Kidney epithelial cell (primary cell): Measurements from ENCODE around the gene NCOA5. TPM values are rescaled to one million over a fixed set of nuclear protein-coding genes. Genes with fewer than 3 reads are reported as not detected.

Experiments
- DNase-seq: peaks from one replicate; pipeline ENCODE4 v3.0.0-alpha.2; 2010; ENCODE audit warnings: low read depth
- H3K27me3 ChIP-seq: 2 replicates; pipeline ENCODE4 v1.6.0; 2011; ENCODE audit warnings: low read length; ENCODE audit not compliant: control insufficient read depth, insufficient read depth
- H3K36me3 ChIP-seq: 2 replicates; pipeline ENCODE4 v1.5.1; 2011; ENCODE audit warnings: low read length; ENCODE audit not compliant: control insufficient read depth, insufficient read depth
- H3K4me3 ChIP-seq: 2 replicates; pipeline ENCODE4 v1.5.1; 2011; ENCODE audit warnings: low read depth, mild to moderate bottlenecking, control low read depth, low read length
- CTCF ChIP-seq: IDR thresholded peaks from 2 replicates; pipeline ENCODE4 v1.5.1; 2011; ENCODE audit warnings: mild to moderate bottlenecking, moderate library complexity, low read length, control low read depth, inconsistent platforms; ENCODE audit not compliant: insufficient read depth, poor library complexity, severe bottlenecking
- total RNA-seq: library from RNA; depleted of rRNA; stranded (reverse); fragments of >200 nt; gene quantifications from 2 replicates; pipeline ENCODE4 v1.2.3, GENCODE V29; 2015

The NCOA5 gene
- total RNA-seq, 1 donor from 2014 or later: 31.4 TPM

GRCh38 chr20:46133886-46134654, 44.3 kb upstream of the NCOA5 start:
- H3K36me3 ChIP-seq: no peaks in the 10 kb centered on the region
- no peak for TF ChIP-seq CTCF
- H3K4me3 ChIP-seq: no peak overlapping the region
- peaks cover 32% of the 10 kb centered on the region for H3K27me3 ChIP-seq
- DNase-seq: no peak

- peak; percentile 92 for TF ChIP-seq CTCF
- no peak overlapping the region for H3K4me3 ChIP-seq
- H3K36me3 ChIP-seq: no peaks in the 10 kb centered on the region
- no peak for DNase-seq
- H3K27me3 ChIP-seq: peaks cover 23% of the 10 kb centered on the region
Measured at GRCh38 chr20:46132705-46133120, 43.0 kb upstream of the NCOA5 start.

GRCh38 chr20:46131396-46131795, 41.6 kb upstream of the NCOA5 start:
- Histone ChIP-seq H3K4me3 (no peak overlapping the region), H3K36me3 (peaks cover 1% of the 10 kb centered on the region), H3K27me3 (peaks cover 19% of the 10 kb centered on the region)
- TF ChIP-seq CTCF: no peak
- DNase-seq: no peak

GRCh38 chr20:46130534-46130933, 40.8 kb upstream of the NCOA5 start:
- H3K27me3 ChIP-seq: peaks cover 12% of the 10 kb centered on the region
- peaks cover 1% of the 10 kb centered on the region for H3K36me3 ChIP-seq
- no peak overlapping the region for H3K4me3 ChIP-seq
- no peak for DNase-seq
- TF ChIP-seq CTCF: no peak

- peaks cover 10% of the 10 kb centered on the region for H3K27me3 ChIP-seq
- no peak overlapping the region for H3K4me3 ChIP-seq
- peaks cover 1% of the 10 kb centered on the region for H3K36me3 ChIP-seq
- no peak for DNase-seq
- TF ChIP-seq CTCF: no peak
Measured at GRCh38 chr20:46129955-46130481, 40.3 kb upstream of the NCOA5 start.
